ENCODE measurements around the gene TDG.

TDG gene

GRCh38 chr12:103960616-103961227 is 5.0 kb upstream of the TDG start:
- FAIRE-seq (no peak), DNase-seq (ENCODE audit: low spot score) (no peak)

- no peak for FAIRE-seq
Observed at GRCh38 chr12:103962493-103962892, 3.2 kb upstream of the TDG start.

GRCh38 chr12:103964805-103965204 is 867 bp upstream of the TDG start:
- FAIRE-seq = no peak

More at GRCh38 chr12:103962493-103962892, 3.2 kb upstream of the TDG start:
- DNase-seq (ENCODE audit: low spot score) = no peak

GRCh38 chr12:103965255-103965589 is 450 bp upstream of the TDG start:
- no peak for DNase-seq (ENCODE audit: low spot score)
- no peak for FAIRE-seq

More at GRCh38 chr12:103964805-103965204, 867 bp upstream of the TDG start:
- no peak for DNase-seq (ENCODE audit: low spot score)

GRCh38 chr12:103966736-103967135 is 1.1 kb downstream of the TDG start:
- FAIRE-seq = no peak
- DNase-seq (ENCODE audit: low spot score) = no peak

GRCh38 chr12:103969391-103969790 is 3.7 kb downstream of the TDG start:
- DNase-seq (ENCODE audit: low spot score) (no peak), FAIRE-seq (no peak)

GRCh38 chr12:103973909-103974308 is 8.2 kb downstream of the TDG start:
- DNase-seq (ENCODE audit: low spot score) (no peak), FAIRE-seq (no peak)

- no peak for FAIRE-seq
Observed at GRCh38 chr12:103975368-103975767, 9.7 kb downstream of the TDG start.

GRCh38 chr12:103978384-103978982 is 12.8 kb downstream of the TDG start:
- DNase-seq (ENCODE audit: low spot score) (no peak), FAIRE-seq (no peak)

More at GRCh38 chr12:103975368-103975767, 9.7 kb downstream of the TDG start:
- no peak for DNase-seq (ENCODE audit: low spot score)

- no peak for FAIRE-seq
Observed at GRCh38 chr12:103986829-103987228, 21.2 kb downstream of the TDG start.

GRCh38 chr12:103994235-103994634 is 28.6 kb downstream of the TDG start:
- DNase-seq (ENCODE audit: low spot score) (no peak), FAIRE-seq (no peak)

More at GRCh38 chr12:103986829-103987228, 21.2 kb downstream of the TDG start:
- no peak for DNase-seq (ENCODE audit: low spot score)

- no peak for FAIRE-seq
- DNase-seq (ENCODE audit: low spot score) = no peak
Observed at GRCh38 chr12:103996595-103996994, 30.9 kb downstream of the TDG start.

- DNase-seq (ENCODE audit: low spot score) = no peak
- no peak for FAIRE-seq
Observed at GRCh38 chr12:103997286-103997900, 31.7 kb downstream of the TDG start.

- DNase-seq (ENCODE audit: low spot score) (no peak), FAIRE-seq (no peak)
Observed at GRCh38 chr12:103998976-103999375, 33.3 kb downstream of the TDG start.

GRCh38 chr12:104000807-104001434 is 35.2 kb downstream of the TDG start:
- FAIRE-seq (no peak), DNase-seq (ENCODE audit: low spot score) (no peak)

- FAIRE-seq (no peak), DNase-seq (ENCODE audit: low spot score) (no peak)
Observed at GRCh38 chr12:104002686-104003085, 37.0 kb downstream of the TDG start.

GRCh38 chr12:104003596-104003995 is 37.9 kb downstream of the TDG start:
- DNase-seq (ENCODE audit: low spot score) = no peak
- no peak for FAIRE-seq

- DNase-seq (ENCODE audit: low spot score) (peak; percentile 11), FAIRE-seq (no peak)
Observed at GRCh38 chr12:104006929-104007328, 41.3 kb downstream of the TDG start.

- FAIRE-seq (no peak), DNase-seq (ENCODE audit: low spot score) (no peak)
Observed at GRCh38 chr12:104010121-104010520, 44.4 kb downstream of the TDG start.

GRCh38 chr12:104010606-104011169 is 45.0 kb downstream of the TDG start:
- DNase-seq (ENCODE audit: low spot score) (no peak), FAIRE-seq (no peak)

GRCh38 chr12:104011253-104011652 is 45.6 kb downstream of the TDG start:
- FAIRE-seq (no peak), DNase-seq (ENCODE audit: low spot score) (peak; percentile 33)

GRCh38 chr12:104012331-104012730 is 46.7 kb downstream of the TDG start:
- no peak for DNase-seq (ENCODE audit: low spot score)
- FAIRE-seq = no peak
